ENCODE results near the gene SMAD3. TPM values are rescaled to one million over a fixed set of nuclear protein-coding genes. Genes with fewer than 3 reads are reported as not detected.

The SMAD3 gene
- total RNA-seq, 1 experiment from 2014 or later, result 89.2 TPM

- TF ChIP-seq ZBTB33 (IDR thresholded peaks at IDR 0.05; ENCODE audit: extremely low read depth, insufficient replicate concordance, low read length) (no peak), SIN3A (IDR thresholded peaks at IDR 0.05; ENCODE audit: low read depth) (no peak), SP1 (IDR thresholded peaks at IDR 0.05; ENCODE audit: low read depth) (no peak), EZH2 (IDR thresholded peaks at IDR 0.05) (no peak), SRF (IDR thresholded peaks at IDR 0.05; ENCODE audit: low read depth) (no peak), EZH2phosphoT487 (IDR thresholded peaks at IDR 0.05; ENCODE audit: borderline replicate concordance) (no peak), POLR2A (IDR thresholded peaks at IDR 0.05; ENCODE audit: borderline replicate concordance, extremely low read depth, insufficient read depth, insufficient read length) (no peak), MAX (IDR thresholded peaks at IDR 0.05) (no peak), CEBPB (IDR thresholded peaks at IDR 0.05; ENCODE audit: low read depth) (no peak)
Measured at GRCh38 chr15:67142767-67143100, 77.3 kb downstream of the SMAD3 start (continued).

GRCh38 chr15:67143646-67144045 is 78.2 kb downstream of the SMAD3 start:
- CTCF ChIA-PET, result no interaction called here
- TF ChIP-seq ZNF274 (IDR thresholded peaks at IDR 0.05; ENCODE audit: low read depth, low read length) (no peak), ATF3 (IDR thresholded peaks at IDR 0.05) (no peak), REST (IDR thresholded peaks at IDR 0.05; ENCODE audit: low read depth) (no peak), POLR2A (IDR thresholded peaks at IDR 0.05; ENCODE audit: borderline replicate concordance, extremely low read depth, insufficient read depth, insufficient read length) (no peak), CEBPB (IDR thresholded peaks at IDR 0.05; ENCODE audit: low read depth) (no peak), ELF1 (IDR thresholded peaks at IDR 0.05; ENCODE audit: borderline replicate concordance, low read depth) (no peak), CBX3 (IDR thresholded peaks at IDR 0.05; ENCODE audit: low read depth) (no peak), RAD21 (IDR thresholded peaks at IDR 0.05; ENCODE audit: low read depth) (no peak), CTCF (IDR thresholded peaks at IDR 0.05 in 2 of 3, conservative IDR thresholded peaks at IDR 0.05 in 1 of 3; ENCODE audit: borderline replicate concordance in 1 of 3, insufficient read depth in 1 of 3, low read depth in 2 of 3, low read length in 2 of 3) (no peak), EGR1 (IDR thresholded peaks at IDR 0.05; ENCODE audit: low read depth) (no peak)

More at GRCh38 chr15:67143646-67144045, 78.2 kb downstream of the SMAD3 start:
- Histone ChIP-seq H3K4me2 (ENCODE audit: low read length) (no peak overlapping the region), H3K9me3 (ENCODE audit: control insufficient read depth in 1 of 2, insufficient read depth in 1 of 2, low read depth in 1 of 2, low read length in 2 of 2) (no peaks in the 10 kb centered on the region), H3K4me1 (ENCODE audit: control insufficient read depth in 1 of 2, insufficient read depth in 2 of 2, low read length in 2 of 2) (peaks cover 57 to 97% of the 10 kb centered on the region in 2 experiments), H3K9me2 (ENCODE audit: insufficient read depth) (no peaks in the 10 kb centered on the region), H3K27me3 (ENCODE audit: insufficient read depth, low read length) (no peaks in the 10 kb centered on the region), H2AFZ (ENCODE audit: low read depth, low read length, poor library complexity, severe bottlenecking) (no peak overlapping the region), H3K27ac (ENCODE audit: low read depth, low read length) (no peak overlapping the region), H3K79me2 (ENCODE audit: insufficient read depth, low read length) (peaks cover 99% of the 10 kb centered on the region), H3K36me3 (ENCODE audit: control insufficient read depth in 1 of 2, insufficient read depth in 2 of 2, low read length in 2 of 2) (no peaks in the 10 kb centered on the region), H4K20me1 (ENCODE audit: insufficient read depth) (no peaks in the 10 kb centered on the region), H3K4me3 (replicated peaks in 1 of 2; ENCODE audit: low read depth in 1 of 2, low read length in 2 of 2) (no peak overlapping the region), H3K9ac (ENCODE audit: low read length) (no peak overlapping the region)
- no peak for ATAC-seq
- intact Hi-C loops (cut with micrococcal nuclease), result no loop called here
- no peak for DNase-seq (ENCODE audit: low read depth, low spot score)
- ChIA-PET POLR2A (interaction anchor here (1.2 kb wide), 1 partner anchor 78 kb away, joined by 3 read pairs; the partner anchor contains the start of gene SMAD3), RAD21 (ENCODE audit: low non-redundant PET in 1 of 2, low total read pairs in 2 of 2, uncharacterized antibody in 2 of 2, unreplicated experiment in 2 of 2) (interaction anchor here in 1 of 2 experiments (1.6 kb wide), 1 partner anchor 15 kb away, joined by 4 read pairs; no protein-coding TSS in a partner anchor)
- BruUV-seq (replicated peaks), result no TSS peak
